ENCODE results near the gene LAMC3. TPM values are rescaled to one million over a fixed set of nuclear protein-coding genes. Genes with fewer than 3 reads are reported as not detected.

LAMC3 gene
- total RNA-seq, 1 experiment from 2014 or later: not detected

DNA sequence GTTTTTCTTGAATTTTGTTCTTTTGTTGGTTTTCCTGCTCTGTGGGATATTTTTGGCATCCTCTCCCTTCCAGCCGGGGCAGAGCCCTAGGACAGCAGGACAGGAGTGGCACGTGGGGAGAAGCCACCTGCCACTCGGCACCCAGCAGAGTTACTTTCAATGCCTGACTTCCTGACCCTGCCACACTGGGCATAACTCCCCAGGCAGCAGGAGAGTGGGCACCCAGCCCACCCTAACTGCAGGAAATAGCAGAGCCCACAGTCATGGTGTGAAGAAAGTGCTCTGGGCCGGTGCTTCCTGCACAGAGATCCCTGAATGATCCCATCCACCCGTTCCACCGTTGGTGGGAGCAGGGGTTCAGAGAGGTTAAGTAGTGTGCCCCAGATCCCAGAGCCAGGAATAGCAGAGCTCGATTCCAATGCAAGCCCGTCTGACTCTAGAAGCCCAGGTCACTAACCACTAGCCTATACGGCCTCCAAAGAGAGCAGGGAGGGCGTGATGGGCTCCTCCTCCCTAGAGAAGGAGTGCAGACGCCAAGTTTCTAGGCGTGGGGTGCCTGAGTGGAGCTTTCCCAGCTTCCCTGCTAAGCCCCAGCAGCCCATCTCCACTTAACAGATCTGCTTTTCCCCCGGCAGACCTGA is 108.3 kb downstream of the LAMC3 start:
- CTCF ChIA-PET: no interaction called here
- no peak overlapping the region for H3K4me3 Mint-ChIP-seq (ENCODE audit: unreplicated experiment)
- intact Hi-C loops (cut with micrococcal nuclease): no loop called here
- no TSS peak for BruUV-seq (replicated peaks)
- no peak for TF ChIP-seq CTCF (IDR thresholded peaks at IDR 0.05; ENCODE audit: unreplicated experiment)
- peaks cover 6% of the 10 kb centered on the region for H3K4me1 Mint-ChIP-seq (ENCODE audit: insufficient read depth, unreplicated experiment)
- DNase-seq (ENCODE audit: unreplicated experiment): no peak
- no peaks in the 10 kb centered on the region for H3K27me3 Mint-ChIP-seq (ENCODE audit: insufficient read depth, unreplicated experiment)
- H3K36me3 Mint-ChIP-seq (ENCODE audit: insufficient read depth, unreplicated experiment): peaks cover 6% of the 10 kb centered on the region
- POLR2A ChIA-PET: no interaction called here
- no peaks in the 10 kb centered on the region for H3K9me3 Mint-ChIP-seq (ENCODE audit: unreplicated experiment)
- H3K27ac Mint-ChIP-seq (ENCODE audit: low read depth, unreplicated experiment): no peak overlapping the region

- DNase-seq (ENCODE audit: unreplicated experiment): no peak
- ChIA-PET POLR2A (no interaction called here), CTCF (no interaction called here)
- no peak for TF ChIP-seq CTCF (IDR thresholded peaks at IDR 0.05; ENCODE audit: unreplicated experiment)
- Mint-ChIP-seq H3K9me3 (ENCODE audit: unreplicated experiment) (no peaks in the 10 kb centered on the region), H3K36me3 (ENCODE audit: insufficient read depth, unreplicated experiment) (peaks cover 6% of the 10 kb centered on the region), H3K4me1 (ENCODE audit: insufficient read depth, unreplicated experiment) (peaks cover 3% of the 10 kb centered on the region), H3K4me3 (ENCODE audit: unreplicated experiment) (no peak overlapping the region), H3K27me3 (ENCODE audit: insufficient read depth, unreplicated experiment) (no peaks in the 10 kb centered on the region), H3K27ac (ENCODE audit: low read depth, unreplicated experiment) (no peak overlapping the region)
- BruUV-seq (replicated peaks): no TSS peak
- intact Hi-C loops (cut with micrococcal nuclease): no loop called here
Measured at GRCh38 chr9:131117762-131118145, 108.8 kb downstream of the LAMC3 start.

- BruUV-seq (replicated peaks): no TSS peak
- intact Hi-C loops (cut with micrococcal nuclease): no loop called here
- ChIA-PET CTCF (interaction anchor here (0.7 kb wide), 1 partner anchor 64 kb away, joined by 3 read pairs; no protein-coding TSS in a partner anchor), POLR2A (interaction anchor here (0.6 kb wide), 1 partner anchor 80 kb away, joined by 3 read pairs; no protein-coding TSS in a partner anchor)
- H3K27me3 Mint-ChIP-seq (ENCODE audit: insufficient read depth, unreplicated experiment): no peaks in the 10 kb centered on the region
- H3K4me1 Mint-ChIP-seq (ENCODE audit: insufficient read depth, unreplicated experiment): no peaks in the 10 kb centered on the region
- no peak for DNase-seq (ENCODE audit: unreplicated experiment)
- H3K4me3 Mint-ChIP-seq (ENCODE audit: unreplicated experiment): no peak overlapping the region
- H3K27ac Mint-ChIP-seq (ENCODE audit: low read depth, unreplicated experiment): no peak overlapping the region
- peaks cover 6% of the 10 kb centered on the region for H3K36me3 Mint-ChIP-seq (ENCODE audit: insufficient read depth, unreplicated experiment)
- TF ChIP-seq CTCF (IDR thresholded peaks at IDR 0.05; ENCODE audit: unreplicated experiment): no peak
- no peaks in the 10 kb centered on the region for H3K9me3 Mint-ChIP-seq (ENCODE audit: unreplicated experiment)
Measured at GRCh38 chr9:131119600-131119999, 110.6 kb downstream of the LAMC3 start.

GRCh38 chr9:131120620-131121228 is 111.8 kb downstream of the LAMC3 start:
- H3K4me3 Mint-ChIP-seq (ENCODE audit: unreplicated experiment): no peak overlapping the region
- POLR2A ChIA-PET: no interaction called here
- H3K27ac Mint-ChIP-seq (ENCODE audit: low read depth, unreplicated experiment): no peak overlapping the region
- H3K4me1 Mint-ChIP-seq (ENCODE audit: insufficient read depth, unreplicated experiment): no peaks in the 10 kb centered on the region
- no peak for DNase-seq (ENCODE audit: unreplicated experiment)
- BruUV-seq (replicated peaks): no TSS peak
- CTCF ChIA-PET: no interaction called here
- no peaks in the 10 kb centered on the region for H3K9me3 Mint-ChIP-seq (ENCODE audit: unreplicated experiment)
- intact Hi-C loops (cut with micrococcal nuclease): no loop called here
- no peak for TF ChIP-seq CTCF (IDR thresholded peaks at IDR 0.05; ENCODE audit: unreplicated experiment)
- H3K27me3 Mint-ChIP-seq (ENCODE audit: insufficient read depth, unreplicated experiment): no peaks in the 10 kb centered on the region
- H3K36me3 Mint-ChIP-seq (ENCODE audit: insufficient read depth, unreplicated experiment): peaks cover 12% of the 10 kb centered on the region

Measured in MCF 10A (cell line).